Common myeloid progenitor, CD34-positive (primary cell): ENCODE measurements around the gene CNTN3.
A peak's percentile ranks its signal among the peaks of the same experiment; 100 is the strongest.

Experiments
- CTCF ChIA-PET: fragments of 350-600 bp; sonication (Branson Sonifier 250); formaldehyde crosslinking; loops from one replicate; lab custom pipeline; 2021; ENCODE audit warnings: antibody characterized with exemption; lab: Charles Lee
- POLR2A ChIA-PET: fragments of 350-600 bp; sonication (Branson Sonifier 250); formaldehyde crosslinking; loops from one replicate; lab custom pipeline; 2021; ENCODE audit warnings: antibody characterized with exemption; lab: Charles Lee
- DNase-seq, 3 donors: peaks; one replicate each; pipeline versions ENCODE4 v3.0.0 to v3.0.0-alpha.2; 2013
- H3K27ac ChIP-seq, 2 experiments: 1 replicate in 1 of 2; 2 replicates in 1 of 2; pipeline ENCODE4 v1.7.0; 2013; ENCODE audit warnings: inconsistent platforms in 2 of 2, low read length in 2 of 2, mild to moderate bottlenecking in 2 of 2, low read depth in 1 of 2, moderate library complexity in 1 of 2; ENCODE audit not compliant: severe bottlenecking in 2 of 2, insufficient read depth in 1 of 2, poor library complexity in 1 of 2
- H3K27me3 ChIP-seq, 5 experiments: replicated peaks in 2 of 5; 1 replicate in 3 of 5; 2 replicates in 2 of 5; pipeline versions ENCODE4 v1.6.1 to v1.7.0; 2013; ENCODE audit warnings: low read length in 4 of 5, mild to moderate bottlenecking in 2 of 5, moderate library complexity in 2 of 5, inconsistent platforms in 1 of 5; ENCODE audit not compliant: insufficient read depth in 5 of 5, control insufficient read depth in 4 of 5
- H3K36me3 ChIP-seq, 4 experiments: 1 replicate in 2 of 4; 2 replicates in 2 of 4; pipeline versions ENCODE4 v1.6.1 to v1.7.0; 2013; ENCODE audit warnings: low read length in 3 of 4, control low read depth in 1 of 4, mild to moderate bottlenecking in 1 of 4; ENCODE audit not compliant: control insufficient read depth in 4 of 4, insufficient read depth in 4 of 4
- H3K4me1 ChIP-seq, 4 experiments: 1 replicate in 3 of 4; 2 replicates in 1 of 4; pipeline versions ENCODE4 v1.6.1 to v1.7.1; 2013; ENCODE audit warnings: low read length in 3 of 4, mild to moderate bottlenecking in 3 of 4, control low read depth in 1 of 4, inconsistent platforms in 1 of 4, moderate library complexity in 1 of 4; ENCODE audit not compliant: control insufficient read depth in 4 of 4, insufficient read depth in 4 of 4; ENCODE audit errors: control extremely low read depth in 1 of 4
- H3K4me3 ChIP-seq, 7 experiments: 1 replicate in 4 of 7; 2 replicates in 3 of 7; pipeline versions ENCODE4 v1.5.1 to v1.7.0; 2013; ENCODE audit warnings: mild to moderate bottlenecking in 7 of 7, low read length in 6 of 7, moderate library complexity in 6 of 7, inconsistent platforms in 2 of 7, low read depth in 2 of 7, control low read depth in 1 of 7; ENCODE audit not compliant: insufficient read depth in 4 of 7, control insufficient read depth in 1 of 7; ENCODE audit errors: extremely low read depth in 1 of 7
- H3K9me3 ChIP-seq, 5 experiments: 1 replicate in 4 of 5; 2 replicates in 1 of 5; pipeline versions ENCODE4 v1.6.1 to v1.7.1; 2013; ENCODE audit warnings: low read length in 4 of 5, mild to moderate bottlenecking in 2 of 5, inconsistent platforms in 1 of 5, low read depth in 1 of 5, moderate library complexity in 1 of 5; ENCODE audit not compliant: control insufficient read depth in 4 of 5, insufficient read depth in 2 of 5; ENCODE audit errors: control extremely low read depth in 1 of 5
- WGBS: methylation state at CpG from one replicate; pipeline ENCODE4 v1.1.5; 2013; ENCODE audit not compliant: insufficient coverage; 5-methylcytosine and 5-hydroxymethylcytosine counted together

Gene CNTN3

DNA sequence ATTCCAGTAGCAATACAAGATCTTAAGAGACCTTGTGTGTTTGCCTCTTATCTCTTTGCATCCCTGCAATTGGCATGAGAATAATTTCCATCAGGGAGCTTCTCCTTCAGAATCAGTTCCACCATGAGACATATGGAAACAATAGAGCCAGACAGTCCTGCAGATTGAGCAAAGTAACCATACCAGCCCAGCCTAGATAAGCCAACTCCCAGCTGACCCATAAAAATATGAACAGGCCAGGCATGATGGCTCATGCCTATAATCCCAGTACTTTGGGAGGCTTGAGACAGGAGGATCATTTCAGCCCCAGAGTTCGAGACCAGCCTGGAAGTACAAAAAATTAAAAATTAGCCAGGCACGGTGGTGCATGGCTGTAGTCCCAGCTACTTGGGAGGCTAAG lies 12.7 kb downstream of the CNTN3 start:
- Histone ChIP-seq H3K27ac (no peak overlapping the region), H3K9me3 (no peaks in the 10 kb centered on the region), H3K4me1 (no peaks in the 10 kb centered on the region), H3K4me3 (no peak overlapping the region), H3K36me3 (no peaks in the 10 kb centered on the region), H3K27me3 (no peaks in the 10 kb centered on the region)
- ChIA-PET CTCF (no interaction called here), POLR2A (no interaction called here)
- 95% methylated on average over 2 of the region's 2 CpGs for WGBS
- DNase-seq = no peak

DNA sequence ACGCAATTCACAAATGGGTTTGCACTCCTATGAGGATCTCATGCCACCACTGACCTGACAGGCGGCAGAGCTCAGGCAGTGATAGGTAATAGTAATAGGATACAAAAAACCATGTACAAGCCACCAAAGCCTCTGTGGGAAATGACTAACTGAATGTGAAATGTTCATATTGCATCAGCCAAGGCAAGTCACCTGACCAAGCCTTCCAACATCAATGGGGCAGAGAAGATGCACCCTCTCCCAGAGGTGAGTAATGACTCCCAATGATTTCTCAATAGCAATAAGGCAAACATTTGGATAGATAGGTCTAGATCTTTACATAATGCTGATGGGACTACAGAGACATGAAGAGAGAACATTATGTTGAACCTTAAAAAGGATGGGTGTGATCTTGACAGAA lies 14.9 kb downstream of the CNTN3 start:
- ChIA-PET POLR2A (no interaction called here), CTCF (no interaction called here)
- no CpG with 5 or more reads among the region's 2 CpGs for WGBS
- Histone ChIP-seq H3K9me3 (no peaks in the 10 kb centered on the region), H3K27ac (no peak overlapping the region), H3K4me3 (no peak overlapping the region), H3K27me3 (no peaks in the 10 kb centered on the region), H3K4me1 (no peaks in the 10 kb centered on the region), H3K36me3 (no peaks in the 10 kb centered on the region)
- DNase-seq = no peak

DNA sequence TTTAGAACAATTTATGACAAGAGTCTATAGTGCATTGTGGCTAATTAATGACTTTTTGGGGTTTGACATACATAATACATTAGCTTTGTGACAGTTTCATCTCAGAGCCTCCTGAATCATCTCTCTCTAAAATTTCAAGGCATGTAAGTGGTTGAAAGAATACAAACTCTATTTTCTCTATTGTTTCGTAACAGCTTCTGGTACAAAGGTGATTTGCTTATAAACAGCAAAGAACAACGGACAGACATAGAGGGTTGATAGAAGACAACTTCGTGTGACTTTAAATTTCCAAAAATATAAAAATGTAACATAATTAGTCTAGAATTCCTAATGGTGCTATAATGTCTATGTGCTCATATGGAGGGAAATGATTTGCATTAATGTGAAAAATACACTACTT lies 21.3 kb downstream of the CNTN3 start:
- POLR2A ChIA-PET = no interaction called here
- H3K4me1 ChIP-seq = peaks cover 0 to 4% (median 1%) of the 10 kb centered on the region in 4 experiments
- no CpG with 5 or more reads among the region's 3 CpGs for WGBS
- H3K36me3 ChIP-seq = no peaks in the 10 kb centered on the region
- no peak for DNase-seq
- no peak overlapping the region for H3K27ac ChIP-seq
- CTCF ChIA-PET = no interaction called here
- H3K9me3 ChIP-seq = no peaks in the 10 kb centered on the region
- H3K4me3 ChIP-seq = no peak overlapping the region
- H3K27me3 ChIP-seq = no peaks in the 10 kb centered on the region

DNA sequence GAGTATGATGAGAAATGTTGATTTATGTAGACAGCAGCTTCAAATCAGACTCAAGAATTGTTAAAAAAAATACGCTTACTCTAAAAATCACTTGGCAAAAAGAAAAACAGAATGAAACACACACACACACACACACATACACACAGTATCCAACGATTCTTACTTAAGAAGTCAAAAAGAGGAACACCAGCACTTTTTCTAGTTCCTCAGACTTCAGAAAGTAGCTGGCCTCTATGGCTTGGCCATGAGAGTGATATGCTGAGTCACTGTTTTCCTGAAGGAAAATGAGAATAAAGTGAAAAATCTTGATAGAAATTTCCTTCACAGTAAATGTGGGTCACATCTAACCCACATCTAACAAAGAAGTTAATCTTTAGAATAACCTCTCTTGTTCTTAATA lies 22.1 kb downstream of the CNTN3 start:
- CTCF ChIA-PET = no interaction called here

DNA sequence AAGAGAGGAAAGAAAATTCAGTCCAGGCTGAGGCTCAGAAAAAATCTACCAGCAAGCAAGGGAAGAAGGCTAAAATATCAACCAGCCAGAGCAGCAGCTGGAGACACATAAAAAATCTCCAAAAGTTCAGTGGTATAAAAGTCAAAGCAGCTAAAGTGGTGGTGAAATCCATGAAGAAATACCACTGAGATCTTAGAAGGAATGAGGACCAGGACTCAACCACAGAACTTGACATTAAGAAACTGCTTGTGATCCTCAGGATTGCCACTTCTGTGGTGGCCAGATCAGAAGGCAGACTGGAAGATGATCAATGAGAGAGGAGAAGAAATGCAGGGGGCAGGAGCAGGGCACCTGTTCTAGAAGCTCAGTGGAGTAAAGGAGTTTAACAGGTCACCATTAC lies 22.5 kb downstream of the CNTN3 start:
- no peak overlapping the region for H3K4me3 ChIP-seq
- ChIA-PET CTCF (no interaction called here), POLR2A (no interaction called here)
- no peak overlapping the region for H3K27ac ChIP-seq
- no peaks in the 10 kb centered on the region for H3K9me3 ChIP-seq
- H3K27me3 ChIP-seq = no peaks in the 10 kb centered on the region
- DNase-seq = no peak
- no peaks in the 10 kb centered on the region for H3K36me3 ChIP-seq
- peaks cover 0 to 4% (median 1%) of the 10 kb centered on the region in 4 experiments for H3K4me1 ChIP-seq

More for the DNA sequence above, 22.1 kb downstream of the CNTN3 start:
- WGBS = no CpG with 5 or more reads among the region's 2 CpGs
- DNase-seq = peak in 2 of 3 donors; percentile 41 to 53
- peaks cover 0 to 4% (median 1%) of the 10 kb centered on the region in 4 experiments for H3K4me1 ChIP-seq
- H3K9me3 ChIP-seq = no peaks in the 10 kb centered on the region
- no peaks in the 10 kb centered on the region for H3K27me3 ChIP-seq
- H3K27ac ChIP-seq = no peak overlapping the region
- POLR2A ChIA-PET = no interaction called here
- no peak overlapping the region for H3K4me3 ChIP-seq
- H3K36me3 ChIP-seq = no peaks in the 10 kb centered on the region

DNA sequence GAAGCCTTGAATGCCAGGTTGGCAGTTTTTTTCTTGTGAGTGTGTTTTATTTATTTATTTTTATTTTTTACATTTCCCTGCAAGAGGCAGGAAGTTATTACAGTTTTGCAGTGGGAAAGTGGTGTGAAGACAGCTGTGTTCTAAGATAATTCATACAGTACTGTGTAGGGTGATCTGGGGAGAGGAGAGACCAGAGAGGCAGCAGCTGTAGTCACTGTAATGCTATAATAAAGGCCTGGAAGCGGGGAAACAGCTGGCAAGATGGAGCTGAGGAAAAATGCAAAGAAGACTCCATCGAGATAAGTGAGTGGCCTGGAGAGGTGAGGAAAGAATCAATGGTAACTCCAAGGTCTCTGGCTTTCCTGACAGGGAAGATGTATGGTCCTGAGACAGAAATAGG lies 23.1 kb downstream of the CNTN3 start:
- Histone ChIP-seq H3K27ac (no peak overlapping the region), H3K4me1 (peaks cover 0 to 4% (median 1%) of the 10 kb centered on the region in 4 experiments), H3K27me3 (no peaks in the 10 kb centered on the region), H3K36me3 (no peaks in the 10 kb centered on the region), H3K4me3 (no peak overlapping the region), H3K9me3 (no peaks in the 10 kb centered on the region)
- 91% methylated on average over 2 of the region's 2 CpGs for WGBS
- no peak for DNase-seq
- POLR2A ChIA-PET = no interaction called here
- CTCF ChIA-PET = no interaction called here

DNA sequence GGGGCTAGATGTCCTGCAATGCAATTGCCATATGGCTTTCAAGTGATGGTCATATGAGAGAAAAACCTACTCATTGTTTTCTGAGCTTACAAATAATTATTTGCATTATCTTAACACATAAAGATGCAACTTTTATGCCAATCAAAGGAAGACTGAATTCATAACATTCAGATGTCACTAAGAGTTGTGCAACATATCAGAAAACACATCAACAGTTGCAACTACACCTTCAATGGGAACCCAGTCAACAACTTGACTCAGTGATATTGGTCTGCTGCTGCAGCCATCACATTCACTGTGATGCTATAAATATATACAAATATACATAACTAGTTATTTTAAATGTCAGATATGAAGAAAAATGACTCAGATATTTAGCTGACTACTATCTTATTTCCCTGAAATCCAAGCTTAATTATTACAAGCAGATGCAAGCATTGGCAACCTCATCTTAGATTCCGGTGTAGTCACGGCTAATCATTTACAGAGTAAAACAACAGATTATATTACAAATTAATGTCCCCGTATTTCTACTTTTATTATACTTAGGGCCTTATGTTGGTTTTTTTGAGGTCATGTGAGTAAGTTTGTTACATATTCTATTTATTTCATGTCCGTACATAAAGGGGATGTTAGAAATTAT lies 23.7 kb downstream of the CNTN3 start:
- H3K27me3 ChIP-seq = no peaks in the 10 kb centered on the region
- ChIA-PET CTCF (no interaction called here), POLR2A (no interaction called here)
- WGBS = no CpG with 5 or more reads among the region's 4 CpGs
- no peak overlapping the region for H3K4me3 ChIP-seq
- DNase-seq = no peak
- no peaks in the 10 kb centered on the region for H3K9me3 ChIP-seq
- H3K4me1 ChIP-seq = peaks cover 0 to 4% (median 1%) of the 10 kb centered on the region in 4 experiments
- no peak overlapping the region for H3K27ac ChIP-seq
- H3K36me3 ChIP-seq = no peaks in the 10 kb centered on the region
